Glutamatergic neuron (in vitro differentiated cells): ENCODE data around the gene PHLDB2. TPM values are rescaled to one million over a fixed set of nuclear protein-coding genes. Genes with fewer than 3 reads are reported as not detected.
A peak's percentile ranks its signal among the peaks of the same experiment; 100 is the strongest.

Source experiments
- DNase-seq: peaks from one replicate; pipeline ENCODE4 v3.0.0; 2022
- H3K27ac Mint-ChIP-seq: one replicate; pipeline ENCODE4 v1.8.0; 2020; ENCODE audit warnings: mild to moderate bottlenecking, mixed read lengths, inconsistent platforms; ENCODE audit not compliant: unreplicated experiment
- H3K27me3 Mint-ChIP-seq: one replicate; pipeline ENCODE4 v1.8.0; 2020; ENCODE audit warnings: mild to moderate bottlenecking, moderate library complexity, mixed read lengths, inconsistent platforms; ENCODE audit not compliant: unreplicated experiment
- H3K36me3 Mint-ChIP-seq: one replicate; pipeline ENCODE4 v1.8.0; 2020; ENCODE audit warnings: mild to moderate bottlenecking, mixed read lengths, inconsistent platforms; ENCODE audit not compliant: unreplicated experiment
- H3K4me1 Mint-ChIP-seq: one replicate; pipeline ENCODE4 v1.8.0; 2020; ENCODE audit warnings: mild to moderate bottlenecking, low read depth, mixed read lengths, inconsistent platforms; ENCODE audit not compliant: unreplicated experiment
- H3K4me3 Mint-ChIP-seq: one replicate; pipeline ENCODE4 v1.8.0; 2020; ENCODE audit warnings: mild to moderate bottlenecking, mixed read lengths, inconsistent platforms; ENCODE audit not compliant: unreplicated experiment
- H3K9me3 Mint-ChIP-seq: one replicate; pipeline ENCODE4 v1.8.0; 2020; ENCODE audit warnings: mild to moderate bottlenecking, moderate library complexity, mixed read lengths, inconsistent platforms; ENCODE audit not compliant: unreplicated experiment
- CTCF ChIP-seq: fragments of 200-600 bp; sonication (generic); IDR thresholded peaks from one replicate; pipeline ENCODE4 v1.5.0; 2021; ENCODE audit not compliant: partially characterized antibody, unreplicated experiment
- total RNA-seq: library from RNA; stranded (reverse); fragmentation: NEBNext Ultra II Directional; extraction: Animal tissue kit (Norgen Biotek cat#: 25700); gene quantifications from one replicate; pipeline ENCODE4 v1.2.1, GENCODE V29; 2021; ENCODE audit not compliant: unreplicated experiment

Gene PHLDB2
- total RNA-seq, 1 donor from 2014 or later: 18.7 TPM

DNA sequence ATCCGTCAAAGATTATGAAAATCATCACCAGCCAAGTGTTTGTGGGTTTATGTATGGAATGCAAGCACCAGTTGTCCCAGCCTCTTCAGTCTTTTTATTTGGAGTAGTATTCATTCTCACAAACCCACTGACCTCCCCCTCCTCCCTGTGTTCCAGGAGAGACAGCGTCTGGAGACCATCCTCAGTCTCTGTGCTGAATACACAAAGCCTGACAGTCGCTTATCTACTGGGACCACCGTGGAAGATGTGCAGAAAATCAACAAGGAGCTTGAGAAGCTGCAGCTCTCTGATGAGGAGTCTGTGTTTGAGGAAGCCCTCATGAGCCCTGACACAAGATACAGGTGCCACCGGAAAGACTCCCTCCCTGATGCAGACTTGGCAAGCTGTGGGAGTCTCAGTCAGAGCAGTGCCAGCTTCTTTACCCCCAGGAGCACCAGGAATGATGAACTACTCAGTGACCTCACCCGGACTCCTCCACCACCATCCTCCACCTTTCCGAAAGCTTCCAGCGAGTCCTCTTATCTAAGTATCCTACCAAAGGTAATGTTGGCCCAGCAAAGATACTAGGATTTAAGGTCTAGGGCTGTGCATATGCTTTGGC, 54.2 kb downstream of the PHLDB2 start:
- Mint-ChIP-seq H3K9me3 (peaks cover 2% of the 10 kb centered on the region), H3K27me3 (no peaks in the 10 kb centered on the region)

GRCh38 chr3:111915905-111916304, 56.8 kb downstream of the PHLDB2 start:
- Mint-ChIP-seq H3K27me3 (no peaks in the 10 kb centered on the region), H3K36me3 (no peaks in the 10 kb centered on the region), H3K9me3 (peaks cover 2% of the 10 kb centered on the region), H3K4me1 (peaks cover 9% of the 10 kb centered on the region), H3K4me3 (no peak overlapping the region), H3K27ac (peak overlapping the region; percentile 24)
- DNase-seq: no peak
- no peak for TF ChIP-seq CTCF

More for the DNA sequence above, 54.2 kb downstream of the PHLDB2 start:
- Mint-ChIP-seq H3K27ac (no peak overlapping the region), H3K4me1 (peaks cover 16% of the 10 kb centered on the region), H3K4me3 (no peak overlapping the region), H3K36me3 (no peaks in the 10 kb centered on the region)
- DNase-seq: no peak
- TF ChIP-seq CTCF: no peak

GRCh38 chr3:111917300-111917699, 58.2 kb downstream of the PHLDB2 start:
- TF ChIP-seq CTCF: no peak
- Mint-ChIP-seq H3K9me3 (peaks cover 3% of the 10 kb centered on the region), H3K27ac (no peak overlapping the region), H3K4me1 (peaks cover 7% of the 10 kb centered on the region), H3K36me3 (no peaks in the 10 kb centered on the region), H3K27me3 (no peaks in the 10 kb centered on the region), H3K4me3 (no peak overlapping the region)
- no peak for DNase-seq

GRCh38 chr3:111919370-111920065, 60.5 kb downstream of the PHLDB2 start:
- H3K27ac Mint-ChIP-seq: no peak overlapping the region
- DNase-seq: no peak

More at GRCh38 chr3:111919370-111920065, 60.5 kb downstream of the PHLDB2 start:
- H3K36me3 Mint-ChIP-seq: no peaks in the 10 kb centered on the region
- no peak for TF ChIP-seq CTCF
- no peaks in the 10 kb centered on the region for H3K27me3 Mint-ChIP-seq
- no peak overlapping the region for H3K4me3 Mint-ChIP-seq
- H3K4me1 Mint-ChIP-seq: peaks cover 7% of the 10 kb centered on the region
- H3K9me3 Mint-ChIP-seq: peaks cover 4% of the 10 kb centered on the region
